AG10803 (cell line): ENCODE measurements around the gene ARHGAP20.
A peak's percentile ranks its signal among the peaks of the same experiment; 100 is the strongest.

Experiments used
- DNase-seq: peaks from one replicate; pipeline ENCODE4 v3.0.0; 2010; ENCODE audit warnings: low read depth
- H3K4me3 ChIP-seq: 2 replicates; pipeline ENCODE4 v1.5.1; 2011; ENCODE audit warnings: mild to moderate bottlenecking, low read length, control low read depth
- TF ChIP-seq, protein P1 (sequence below): conservative IDR thresholded peaks from 2 replicates; pipeline ENCODE4 v1.5.1; 2011; ENCODE audit warnings: mild to moderate bottlenecking, low read length, control low read depth, inconsistent platforms

Gene ARHGAP20

DNA sequence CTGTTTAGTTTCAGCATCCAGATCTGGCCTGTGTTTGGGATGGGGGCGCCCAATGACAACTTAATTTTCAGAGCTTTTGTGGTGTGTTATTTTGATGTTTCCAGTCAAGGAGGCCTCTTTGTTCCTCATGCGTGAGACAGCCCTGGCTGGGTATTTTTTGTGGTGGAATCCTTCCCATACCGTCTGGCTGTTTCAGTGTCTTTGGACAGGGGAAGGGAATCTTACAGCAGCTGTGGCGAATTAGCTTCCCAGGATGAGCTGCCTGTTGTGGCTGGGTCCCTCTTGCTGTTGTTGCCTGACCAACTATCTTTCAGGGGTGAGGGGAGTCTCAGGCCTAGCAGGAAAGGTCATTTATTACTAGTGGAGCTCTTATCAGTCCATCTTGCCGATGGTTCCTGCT, 138.8 kb downstream of the ARHGAP20 start:
- TF ChIP-seq, protein P1, sequence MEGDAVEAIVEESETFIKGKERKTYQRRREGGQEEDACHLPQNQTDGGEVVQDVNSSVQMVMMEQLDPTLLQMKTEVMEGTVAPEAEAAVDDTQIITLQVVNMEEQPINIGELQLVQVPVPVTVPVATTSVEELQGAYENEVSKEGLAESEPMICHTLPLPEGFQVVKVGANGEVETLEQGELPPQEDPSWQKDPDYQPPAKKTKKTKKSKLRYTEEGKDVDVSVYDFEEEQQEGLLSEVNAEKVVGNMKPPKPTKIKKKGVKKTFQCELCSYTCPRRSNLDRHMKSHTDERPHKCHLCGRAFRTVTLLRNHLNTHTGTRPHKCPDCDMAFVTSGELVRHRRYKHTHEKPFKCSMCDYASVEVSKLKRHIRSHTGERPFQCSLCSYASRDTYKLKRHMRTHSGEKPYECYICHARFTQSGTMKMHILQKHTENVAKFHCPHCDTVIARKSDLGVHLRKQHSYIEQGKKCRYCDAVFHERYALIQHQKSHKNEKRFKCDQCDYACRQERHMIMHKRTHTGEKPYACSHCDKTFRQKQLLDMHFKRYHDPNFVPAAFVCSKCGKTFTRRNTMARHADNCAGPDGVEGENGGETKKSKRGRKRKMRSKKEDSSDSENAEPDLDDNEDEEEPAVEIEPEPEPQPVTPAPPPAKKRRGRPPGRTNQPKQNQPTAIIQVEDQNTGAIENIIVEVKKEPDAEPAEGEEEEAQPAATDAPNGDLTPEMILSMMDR, result no peak
- H3K4me3 ChIP-seq, result no peak overlapping the region
- DNase-seq, result peak; percentile 21

DNA sequence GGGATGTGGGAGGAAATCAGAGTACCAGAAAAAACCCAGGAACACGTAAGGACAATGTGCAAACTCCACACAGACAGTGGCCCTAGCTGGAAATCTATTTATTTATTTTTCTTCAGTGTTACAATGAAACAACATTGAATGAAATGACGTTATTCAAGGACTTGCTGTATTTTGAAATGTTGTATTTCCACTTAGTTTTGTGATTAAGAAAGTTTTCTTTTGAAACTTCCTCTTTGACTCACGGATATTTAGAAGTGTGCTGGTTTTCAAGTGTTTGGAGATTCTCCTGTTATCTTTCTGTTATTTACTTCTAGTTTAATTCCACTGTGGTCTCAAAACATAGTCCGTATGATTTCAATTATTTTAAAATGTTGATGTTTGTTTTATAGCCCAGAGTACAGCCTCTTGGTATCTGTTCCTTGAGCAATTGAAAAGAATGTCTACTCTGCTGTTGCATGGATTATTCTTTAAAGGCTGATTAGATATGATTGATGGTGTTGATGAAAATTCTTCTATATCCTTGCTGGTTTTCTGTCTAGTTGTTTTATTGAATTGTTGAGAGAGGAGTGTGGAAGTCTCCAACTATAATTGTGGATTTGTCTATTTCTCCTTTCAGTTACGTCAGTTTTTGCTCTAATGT, 141.0 kb downstream of the ARHGAP20 start:
- no peak overlapping the region for H3K4me3 ChIP-seq
- TF ChIP-seq, protein P1, result no peak
- DNase-seq, result peak; percentile 6

DNA sequence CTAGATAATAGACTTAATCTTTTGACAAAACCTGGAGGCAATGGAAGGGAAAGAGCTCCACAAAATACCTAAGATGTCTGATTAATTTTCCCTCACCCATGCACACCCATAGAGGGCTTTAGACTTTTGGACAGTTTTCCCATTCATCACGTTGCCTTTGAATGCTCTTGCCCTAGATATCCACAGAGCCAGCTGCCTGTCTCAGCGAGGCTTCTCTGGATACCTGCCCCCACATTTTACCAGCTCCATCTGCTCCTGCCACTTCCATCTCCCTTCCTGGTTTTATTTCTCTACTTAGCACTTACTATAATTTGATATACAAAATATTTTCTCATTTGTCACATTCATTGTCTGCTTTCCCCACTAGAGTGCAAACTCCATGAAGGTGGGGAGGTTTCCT, 145.7 kb downstream of the ARHGAP20 start:
- no peak for DNase-seq
- TF ChIP-seq, protein P1, result no peak
- H3K4me3 ChIP-seq, result no peak overlapping the region

DNA sequence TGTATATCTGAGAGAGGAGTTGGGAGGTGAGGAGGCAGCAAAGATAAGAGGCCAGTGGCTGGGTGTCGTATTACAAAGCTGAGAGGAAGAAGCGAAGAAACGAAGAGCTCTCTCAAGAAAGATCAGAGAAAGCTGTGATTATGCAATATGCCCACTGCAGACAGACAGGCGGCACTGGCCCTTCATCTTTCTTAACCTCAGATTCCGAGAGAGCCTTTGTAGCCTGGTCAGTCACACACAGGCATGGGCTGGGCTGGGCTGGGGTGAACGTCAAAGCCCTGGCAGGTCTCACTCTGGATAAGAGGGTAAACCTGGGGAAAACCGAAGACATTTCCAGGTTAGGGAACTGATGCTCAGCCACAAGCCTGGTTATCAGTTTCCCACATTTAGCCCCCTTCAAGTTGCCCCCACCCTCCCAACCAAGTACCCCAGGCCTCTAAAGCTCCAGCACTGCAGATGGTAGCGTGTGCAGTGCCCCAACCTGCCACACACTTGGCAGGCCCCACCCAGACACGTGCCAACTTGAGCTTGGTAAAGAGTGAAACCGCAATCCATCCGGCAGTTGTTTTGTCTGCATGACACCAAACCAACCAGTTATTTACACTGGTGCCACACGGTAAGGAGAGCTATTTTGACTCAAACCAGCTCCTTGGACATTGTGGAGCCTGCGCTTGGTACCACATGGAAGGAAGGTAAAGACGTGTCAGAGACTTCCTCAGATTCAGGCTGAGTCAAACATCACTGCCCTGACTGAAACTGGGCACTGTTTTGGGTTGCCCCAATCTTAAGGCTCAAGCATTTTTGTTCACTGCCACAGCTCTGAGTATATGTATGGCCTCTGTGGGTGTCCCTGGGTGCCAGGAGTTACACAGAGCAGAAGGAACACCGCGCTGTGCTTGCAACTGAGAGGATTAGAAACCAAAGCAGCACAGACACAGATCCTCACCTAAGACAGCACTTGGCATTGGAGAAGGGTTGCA, 146.6 kb downstream of the ARHGAP20 start:
- TF ChIP-seq, protein P1, result no peak
- peak; percentile 4 for DNase-seq
- H3K4me3 ChIP-seq, result no peak overlapping the region

DNA sequence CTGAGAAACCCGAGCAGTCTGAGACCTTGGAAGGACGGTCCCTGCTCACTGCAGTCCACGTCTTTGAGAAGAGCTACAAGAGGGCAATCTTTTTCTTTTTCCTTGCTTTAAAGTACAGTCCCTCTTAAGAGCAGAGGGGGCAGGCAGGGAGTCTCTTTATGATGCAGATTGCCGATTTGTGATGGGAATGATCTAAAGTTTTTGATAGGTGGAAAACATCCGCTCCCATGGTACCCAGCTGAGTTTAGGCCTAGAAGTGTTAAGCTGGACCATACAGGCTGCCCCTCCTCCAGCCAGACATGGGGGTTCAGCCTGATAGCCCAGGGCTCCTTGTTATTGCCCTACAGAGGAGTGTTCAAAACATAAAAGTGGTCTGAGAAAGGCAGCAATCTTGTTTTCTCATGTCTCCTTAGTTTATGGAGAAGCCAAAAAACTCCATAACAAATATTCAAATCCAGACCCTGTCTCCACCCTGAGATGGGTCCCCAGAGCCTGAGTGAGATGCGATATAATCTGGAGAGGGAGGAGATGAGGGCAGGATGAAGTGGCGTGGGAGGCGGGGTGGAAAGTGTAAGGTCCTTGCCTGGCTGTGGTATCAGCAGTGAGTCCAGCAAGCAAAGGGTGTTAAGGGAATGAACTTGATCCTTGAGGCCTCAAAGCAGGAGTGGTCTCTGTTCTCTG, 147.4 kb downstream of the ARHGAP20 start:
- TF ChIP-seq, protein P1, result no peak
- no peak for DNase-seq
- H3K4me3 ChIP-seq, result no peak overlapping the region

DNA sequence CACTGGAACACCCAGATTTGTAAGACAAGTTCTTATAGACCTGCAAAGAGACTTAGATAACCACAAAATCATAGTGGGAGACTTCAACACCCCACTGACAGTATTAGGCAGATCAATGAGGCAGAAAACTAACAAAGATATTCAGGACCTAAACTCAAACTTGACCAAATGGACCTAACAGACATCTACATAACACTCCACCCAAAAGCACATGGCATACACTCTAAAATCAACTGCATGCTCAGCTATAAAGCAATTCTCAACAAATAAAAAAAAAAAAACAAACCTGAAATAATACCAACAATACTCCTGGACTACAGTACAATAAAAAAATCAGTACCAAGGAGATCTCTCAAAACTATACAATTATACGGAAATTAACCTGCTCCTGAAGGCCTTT, 167.5 kb downstream of the ARHGAP20 start:
- no peak overlapping the region for H3K4me3 ChIP-seq
- DNase-seq, result no peak
- TF ChIP-seq, protein P1, result no peak
